GM12878 (cell line): ENCODE measurements around the gene LDLRAD4. TPM values are rescaled to one million over a fixed set of nuclear protein-coding genes. Genes with fewer than 3 reads are reported as not detected.

Experiments
- ATAC-seq: fragments of 200-7000 bp; cut with Tn5 transposase; 3 replicates; pipeline ENCODE4 v1.9.1; 2020; ENCODE audit warnings: mild to moderate bottlenecking, moderate library complexity
- BruUV-seq: library from RNA; stranded (reverse); fragments of 400-500 nt; replicated peaks from 2 replicates; lab custom pipeline; 2021; lab: Mats Ljungman, UMichigan
- CTCF ChIA-PET: fragments of 300-600 bp; sonication (Branson Sonifier 250); formaldehyde crosslinking; extraction: SDS; loops from one replicate; lab custom pipeline; 2021; ENCODE audit warnings: inconsistent platforms; lab: Yijun Ruan, JAX
- POLR2A ChIA-PET: fragments of 350-600 bp; formaldehyde crosslinking; extraction: SDS; loops from one replicate; lab custom pipeline; 2021; ENCODE audit warnings: inconsistent platforms; lab: Charles Lee
- RAD21 ChIA-PET: fragments of 300-600 bp; sonication (Branson Sonifier 250); formaldehyde crosslinking; loops from one replicate; lab custom pipeline; 2023; ENCODE audit warnings: antibody characterized with exemption; ENCODE audit not compliant: unreplicated experiment; lab: Charles Lee
- SMC1A ChIA-PET: fragments of 300-600 bp; sonication (Branson Sonifier 250); formaldehyde crosslinking; loops from one replicate; lab custom pipeline; 2023; ENCODE audit not compliant: unreplicated experiment, uncharacterized antibody; lab: Charles Lee
- DNase-seq: peaks from one replicate; pipeline ENCODE4 v3.0.0-alpha.2; 2011; ENCODE audit warnings: low read depth, low spot score
- FAIRE-seq: peaks from 3 replicates; lab custom pipeline; 2011; peaks lifted over from hg19 to GRCh38; lab: Jason Lieb, UNC
- H2AFZ ChIP-seq: 2 replicates; pipeline ENCODE4 v1.6.0; 2011; ENCODE audit warnings: low read depth, low read length, control low read depth; ENCODE audit not compliant: control insufficient read depth
- H3K27ac ChIP-seq: 2 replicates; pipeline ENCODE4 v1.5.1; 2011; ENCODE audit warnings: control low read depth; ENCODE audit not compliant: control insufficient read depth, insufficient read depth
- H3K27me3 ChIP-seq, 2 experiments: replicated peaks in 1 of 2; 2 replicates each; pipeline versions ENCODE4 v1.6.0 to v1.6.1; 2011; ENCODE audit warnings: low read length in 1 of 2; ENCODE audit not compliant: control insufficient read depth in 2 of 2, insufficient read depth in 2 of 2
- H3K36me3 ChIP-seq, 2 experiments: 2 replicates each; pipeline ENCODE4 v1.5.1; 2011; ENCODE audit warnings: low read length in 1 of 2; ENCODE audit not compliant: control insufficient read depth in 2 of 2, insufficient read depth in 2 of 2
- H3K4me1 ChIP-seq: 2 replicates; pipeline ENCODE4 v1.6.1; 2011; ENCODE audit warnings: mild to moderate bottlenecking, low read length, moderate library complexity, mixed read lengths; ENCODE audit not compliant: control insufficient read depth, insufficient read depth
- H3K4me2 ChIP-seq: 2 replicates; pipeline ENCODE4 v1.6.0; 2011; ENCODE audit warnings: control low read depth; ENCODE audit not compliant: control insufficient read depth, insufficient read depth
- H3K4me3 ChIP-seq: fragments of 200-600 bp; sonication (generic); 2 replicates; pipeline ENCODE4 v1.5.1; 2016
- H3K79me2 ChIP-seq: 2 replicates; pipeline ENCODE4 v1.6.0; 2011; ENCODE audit warnings: low read length; ENCODE audit not compliant: control insufficient read depth, insufficient read depth
- H3K9ac ChIP-seq: 2 replicates; pipeline ENCODE4 v1.8.0; 2011; ENCODE audit warnings: low read length, control low read depth, mixed read lengths; ENCODE audit not compliant: control insufficient read depth, insufficient read depth
- H3K9me3 ChIP-seq: replicated peaks from 3 replicates; pipeline ENCODE4 v1.5.1; 2011; ENCODE audit warnings: mild to moderate bottlenecking, low read length; ENCODE audit not compliant: control insufficient read depth, insufficient read depth
- H4K20me1 ChIP-seq: 2 replicates; pipeline ENCODE4 v1.6.0; 2011; ENCODE audit not compliant: control insufficient read depth, insufficient read depth
- RELA ChIP-seq: fragments of 450-650 bp; IDR thresholded peaks from 2 replicates; pipeline ENCODE4 v1.8.0; 2014; ENCODE audit warnings: borderline replicate concordance; ENCODE audit not compliant: partially characterized antibody
- SUZ12 ChIP-seq: fragments of 200-600 bp; sonication (generic); IDR thresholded peaks from one replicate; pipeline ENCODE4 v1.6.1; 2018; ENCODE audit warnings: antibody characterized with exemption, mild to moderate bottlenecking; ENCODE audit not compliant: unreplicated experiment
- WGBS: methylation state at CpG from one replicate; pipeline ENCODE4 v1.1.6; 2016; ENCODE audit warnings: low lambda C conversion rate; ENCODE audit not compliant: insufficient replicate concordance, insufficient coverage; ENCODE audit errors: missing lambda C conversion rate; 5-methylcytosine and 5-hydroxymethylcytosine counted together
- in situ Hi-C: fragments of 300-500 bp; cut with MboI; formaldehyde crosslinking; loops from 9 replicates; pipeline ENCODE4 v1.14.3; 2018; ENCODE audit warnings: mixed read lengths
- intact Hi-C: fragments of 100-400 bp; cut with micrococcal nuclease; formaldehyde crosslinking; loops from one replicate; pipeline ENCODE4 v1.14.2; 2022; ENCODE audit not compliant: unreplicated experiment
- polyA plus RNA-seq, 11 experiments: library from polyadenylated mRNA; depleted of rRNA in 4 of 11; unstranded in 6 of 11; stranded (reverse) in 5 of 11; fragments of >200 nt; fragmentation: Nextera tagmentation in 4 of 11; fragmentation: Illumina TruSeq in 1 of 11; extraction: Ambion mirVana in 4 of 11; extraction: Trizol in 1 of 11; gene quantifications; 1 replicate in 1 of 11; 2 replicates in 10 of 11; pipeline versions ENCODE4 v1.2.1 to v1.2.3, GENCODE V29; 2011 to 2016; ENCODE audit warnings: inconsistent platforms in 2 of 11, missing spikeins in 2 of 11, low read depth in 1 of 11
- total RNA-seq, 4 experiments: library from RNA; depleted of rRNA in 3 of 4; stranded (reverse); fragments of >200 nt in 3 of 4; fragmentation: Illumina TruSeq in 1 of 4; extraction: Trizol in 1 of 4; gene quantifications; 2 replicates each; pipeline versions ENCODE4 v1.2.1 to v1.2.3, GENCODE V29; 2013 to 2021
- TF ChIP-seq, protein P1 (sequence below): fragments of 450-650 bp; formaldehyde crosslinking; IDR thresholded peaks from 2 replicates; pipeline ENCODE4 v1.4.0; 2022; ENCODE audit warnings: mild to moderate bottlenecking, moderate library complexity
- TF ChIP-seq, protein P2 (sequence below): fragments of 450-650 bp; formaldehyde crosslinking; IDR thresholded peaks from 2 replicates; pipeline ENCODE4 v1.5.0; 2022; ENCODE audit warnings: mild to moderate bottlenecking, missing genetic modification characterization

Gene LDLRAD4
- total and polyA plus RNA-seq, 10 of the 15 experiments (the other 5 are each of a cell fraction or from before 2014, with no cell fraction given) = 2.7 to 16.8 (median 11.2) TPM

DNA sequence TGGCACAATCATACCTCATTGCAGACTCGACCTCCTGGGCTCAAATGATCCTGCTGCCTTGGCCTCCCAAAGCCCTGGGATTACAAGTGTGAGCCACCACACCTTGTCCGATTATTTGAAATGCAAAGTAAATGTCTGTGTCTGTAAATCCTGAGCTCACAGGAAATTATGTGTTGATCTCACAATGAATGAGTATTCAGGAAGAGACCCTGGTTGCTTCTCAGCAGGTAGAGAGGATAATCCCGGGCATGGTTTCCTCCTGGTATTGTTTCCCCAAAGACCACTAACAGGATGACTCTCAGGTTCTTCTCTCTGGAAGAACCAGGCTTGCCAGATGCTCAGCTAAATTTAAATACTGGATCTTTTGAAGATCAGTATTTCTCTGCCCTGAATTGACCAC is 147.6 kb downstream of the LDLRAD4 start (continued):
- TF ChIP-seq, protein P1, sequence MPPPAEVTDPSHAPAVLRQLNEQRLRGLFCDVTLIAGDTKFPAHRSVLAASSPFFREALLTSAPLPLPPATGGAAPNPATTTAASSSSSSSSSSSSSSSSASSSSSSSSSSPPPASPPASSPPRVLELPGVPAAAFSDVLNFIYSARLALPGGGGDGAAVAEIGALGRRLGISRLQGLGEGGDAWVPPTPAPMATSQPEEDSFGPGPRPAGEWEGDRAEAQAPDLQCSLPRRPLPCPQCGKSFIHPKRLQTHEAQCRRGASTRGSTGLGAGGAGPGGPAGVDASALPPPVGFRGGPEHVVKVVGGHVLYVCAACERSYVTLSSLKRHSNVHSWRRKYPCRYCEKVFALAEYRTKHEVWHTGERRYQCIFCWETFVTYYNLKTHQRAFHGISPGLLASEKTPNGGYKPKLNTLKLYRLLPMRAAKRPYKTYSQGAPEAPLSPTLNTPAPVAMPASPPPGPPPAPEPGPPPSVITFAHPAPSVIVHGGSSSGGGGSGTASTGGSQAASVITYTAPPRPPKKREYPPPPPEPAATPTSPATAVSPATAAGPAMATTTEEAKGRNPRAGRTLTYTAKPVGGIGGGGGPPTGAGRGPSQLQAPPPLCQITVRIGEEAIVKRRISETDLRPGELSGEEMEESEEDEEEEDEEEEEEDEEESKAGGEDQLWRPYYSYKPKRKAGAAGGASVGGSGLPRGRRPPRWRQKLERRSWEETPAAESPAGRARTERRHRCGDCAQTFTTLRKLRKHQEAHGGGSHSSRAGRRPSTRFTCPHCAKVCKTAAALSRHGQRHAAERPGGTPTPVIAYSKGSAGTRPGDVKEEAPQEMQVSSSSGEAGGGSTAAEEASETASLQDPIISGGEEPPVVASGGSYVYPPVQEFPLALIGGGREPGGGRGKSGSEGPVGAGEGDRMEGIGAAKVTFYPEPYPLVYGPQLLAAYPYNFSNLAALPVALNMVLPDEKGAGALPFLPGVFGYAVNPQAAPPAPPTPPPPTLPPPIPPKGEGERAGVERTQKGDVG (CRISPR knock-in tag) = no peak
- TF ChIP-seq, protein P2, sequence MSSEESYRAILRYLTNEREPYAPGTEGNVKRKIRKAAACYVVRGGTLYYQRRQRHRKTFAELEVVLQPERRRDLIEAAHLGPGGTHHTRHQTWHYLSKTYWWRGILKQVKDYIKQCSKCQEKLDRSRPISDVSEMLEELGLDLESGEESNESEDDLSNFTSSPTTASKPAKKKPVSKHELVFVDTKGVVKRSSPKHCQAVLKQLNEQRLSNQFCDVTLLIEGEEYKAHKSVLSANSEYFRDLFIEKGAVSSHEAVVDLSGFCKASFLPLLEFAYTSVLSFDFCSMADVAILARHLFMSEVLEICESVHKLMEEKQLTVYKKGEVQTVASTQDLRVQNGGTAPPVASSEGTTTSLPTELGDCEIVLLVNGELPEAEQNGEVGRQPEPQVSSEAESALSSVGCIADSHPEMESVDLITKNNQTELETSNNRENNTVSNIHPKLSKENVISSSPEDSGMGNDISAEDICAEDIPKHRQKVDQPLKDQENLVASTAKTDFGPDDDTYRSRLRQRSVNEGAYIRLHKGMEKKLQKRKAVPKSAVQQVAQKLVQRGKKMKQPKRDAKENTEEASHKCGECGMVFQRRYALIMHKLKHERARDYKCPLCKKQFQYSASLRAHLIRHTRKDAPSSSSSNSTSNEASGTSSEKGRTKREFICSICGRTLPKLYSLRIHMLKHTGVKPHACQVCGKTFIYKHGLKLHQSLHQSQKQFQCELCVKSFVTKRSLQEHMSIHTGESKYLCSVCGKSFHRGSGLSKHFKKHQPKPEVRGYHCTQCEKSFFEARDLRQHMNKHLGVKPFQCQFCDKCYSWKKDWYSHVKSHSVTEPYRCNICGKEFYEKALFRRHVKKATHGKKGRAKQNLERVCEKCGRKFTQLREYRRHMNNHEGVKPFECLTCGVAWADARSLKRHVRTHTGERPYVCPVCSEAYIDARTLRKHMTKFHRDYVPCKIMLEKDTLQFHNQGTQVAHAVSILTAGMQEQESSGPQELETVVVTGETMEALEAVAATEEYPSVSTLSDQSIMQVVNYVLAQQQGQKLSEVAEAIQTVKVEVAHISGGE (CRISPR knock-in tag) = no peak
- no peak for TF ChIP-seq SUZ12
- TF ChIP-seq, all 136 proteins: peak for 0

DNA sequence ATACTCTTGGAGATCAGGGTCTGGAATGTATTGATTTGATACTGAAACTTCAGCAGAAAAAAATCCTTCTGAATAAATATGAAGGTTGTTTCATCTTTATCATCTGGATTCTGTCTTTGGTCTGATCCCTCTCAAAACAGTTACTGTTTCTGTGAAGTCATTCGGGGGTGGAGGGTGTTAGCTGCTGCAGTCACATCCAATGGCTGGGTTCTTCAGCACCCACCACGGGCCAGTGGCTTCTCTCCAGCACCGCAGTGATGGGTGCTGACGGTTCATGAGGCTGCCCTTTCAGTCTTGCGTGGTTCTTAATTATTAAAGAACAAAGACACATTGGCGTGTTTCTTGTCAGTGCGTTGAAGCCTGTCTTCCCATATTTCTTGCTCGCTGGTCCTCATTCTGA is 148.0 kb downstream of the LDLRAD4 start:
- ChIA-PET RAD21 (no interaction called here), POLR2A (no interaction called here), SMC1A (no interaction called here), CTCF (no interaction called here)
- no peak for FAIRE-seq
- Histone ChIP-seq H3K79me2 (no peaks in the 10 kb centered on the region), H3K4me2 (no peak overlapping the region), H4K20me1 (no peaks in the 10 kb centered on the region), H3K9ac (no peak overlapping the region), H3K27ac (no peak overlapping the region), H2AFZ (no peak overlapping the region), H3K9me3 (no peaks in the 10 kb centered on the region), H3K36me3 (no peaks in the 10 kb centered on the region), H3K4me1 (no peaks in the 10 kb centered on the region), H3K4me3 (no peak overlapping the region), H3K27me3 (no peaks in the 10 kb centered on the region; a peak in 1 of 4 replicates)
- in situ Hi-C loops = no loop called here
- no peak for DNase-seq
- BruUV-seq = no TSS peak
- no peak for TF ChIP-seq RELA
- no peak for ATAC-seq
- intact Hi-C loops = no loop called here
- WGBS = 43% methylated on average over 8 of the region's 8 CpGs
